Regular cardiac myocyte (primary cell): ENCODE data around the gene TBCD. TPM values are rescaled to one million over a fixed set of nuclear protein-coding genes. Genes with fewer than 3 reads are reported as not detected.

ENCODE experiments used
- total RNA-seq: library from RNA; depleted of rRNA; stranded (reverse); fragments of >200 nt; gene quantifications from 2 replicates; pipeline ENCODE4 v1.2.3, GENCODE V29; 2014

TBCD gene
- 18.6 and 25.3 TPM in 2 replicates for total RNA-seq

DNA sequence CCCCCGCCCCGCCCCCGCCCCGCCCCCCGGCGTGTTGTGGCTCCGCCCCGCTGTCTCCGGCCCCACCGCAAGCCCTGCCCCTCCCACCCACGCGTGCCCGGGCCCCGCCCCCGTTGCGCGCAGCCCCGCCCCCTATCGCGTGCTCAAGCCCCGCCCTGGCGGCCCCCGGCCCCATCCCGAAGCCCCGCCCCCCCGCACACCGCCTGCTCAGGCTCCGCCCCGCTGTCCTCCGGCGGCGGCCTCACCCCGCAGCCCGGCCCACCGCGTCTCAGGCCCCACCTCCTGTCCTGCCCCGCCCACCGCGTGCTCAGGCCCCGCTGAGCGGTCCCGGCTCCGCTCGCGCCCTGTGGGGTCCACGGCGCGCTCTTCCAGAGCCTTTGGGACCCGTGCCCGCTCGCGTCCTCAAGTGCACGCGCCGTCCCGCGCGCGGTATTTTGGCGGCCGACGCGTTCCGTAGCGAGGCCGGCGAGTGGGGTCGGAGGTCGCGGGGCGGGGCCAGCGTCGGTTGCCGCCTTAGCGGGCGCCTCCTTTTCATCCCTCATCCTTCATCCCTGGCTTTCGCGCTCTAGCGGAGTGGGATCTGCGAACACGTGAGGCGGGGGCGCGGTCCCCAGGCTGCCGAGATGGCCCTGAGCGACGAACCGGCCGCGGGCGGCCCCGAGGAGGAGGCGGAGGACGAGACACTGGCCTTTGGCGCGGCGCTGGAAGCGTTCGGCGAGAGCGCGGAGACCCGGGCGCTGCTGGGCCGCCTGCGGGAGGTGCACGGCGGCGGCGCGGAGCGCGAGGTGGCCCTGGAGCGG lies at the start of gene TBCD:
Gene TBCD, plus strand, starts transcription at position 495 of the 800 bp plus-strand sequence. Its CDS starts 129 bp downstream, at position 624.

DNA sequence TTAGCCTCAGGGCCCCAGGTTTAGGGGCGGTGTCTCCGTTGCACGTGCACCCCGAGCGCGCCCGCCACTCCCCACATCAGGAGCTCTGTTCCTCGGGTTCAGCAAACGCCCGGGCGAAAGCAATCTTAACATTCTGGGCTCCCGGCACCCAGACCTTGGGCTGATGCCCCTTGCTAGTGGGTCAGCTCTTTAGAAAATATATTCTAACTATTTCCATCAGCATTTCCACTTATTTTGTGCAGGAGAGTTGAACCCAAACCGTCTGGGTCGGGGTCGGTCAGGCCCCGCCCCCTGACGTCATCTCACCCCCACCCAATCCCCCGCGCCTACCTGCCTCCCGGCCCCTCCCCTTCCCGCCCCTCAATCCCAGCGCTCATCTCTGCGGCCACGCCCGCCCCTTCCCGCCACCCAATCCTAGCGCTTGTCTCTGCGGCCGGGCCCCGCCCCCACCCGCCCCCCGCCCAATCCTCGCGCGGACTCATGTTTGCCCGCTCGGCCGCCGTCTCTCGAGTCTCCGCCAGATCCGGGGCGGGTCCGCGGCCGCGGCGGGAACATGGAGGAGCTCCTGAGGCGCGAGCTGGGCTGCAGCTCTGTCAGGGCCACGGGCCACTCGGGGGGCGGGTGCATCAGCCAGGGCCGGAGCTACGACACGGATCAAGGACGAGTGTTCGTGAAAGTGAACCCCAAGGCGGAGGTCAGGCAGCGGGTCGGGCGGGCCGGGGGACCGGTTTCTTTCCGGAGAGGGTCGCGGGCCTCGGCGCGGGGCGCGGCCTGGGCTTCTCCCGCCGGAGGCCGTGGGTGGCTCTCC lies 35.5 kb upstream of the TBCD start, which contains the start of gene FN3KRP:
Gene FN3KRP, plus strand, starts transcription at position 504 of the 808 bp plus-strand sequence. Its CDS starts 50 bp downstream, at position 554.

DNA sequence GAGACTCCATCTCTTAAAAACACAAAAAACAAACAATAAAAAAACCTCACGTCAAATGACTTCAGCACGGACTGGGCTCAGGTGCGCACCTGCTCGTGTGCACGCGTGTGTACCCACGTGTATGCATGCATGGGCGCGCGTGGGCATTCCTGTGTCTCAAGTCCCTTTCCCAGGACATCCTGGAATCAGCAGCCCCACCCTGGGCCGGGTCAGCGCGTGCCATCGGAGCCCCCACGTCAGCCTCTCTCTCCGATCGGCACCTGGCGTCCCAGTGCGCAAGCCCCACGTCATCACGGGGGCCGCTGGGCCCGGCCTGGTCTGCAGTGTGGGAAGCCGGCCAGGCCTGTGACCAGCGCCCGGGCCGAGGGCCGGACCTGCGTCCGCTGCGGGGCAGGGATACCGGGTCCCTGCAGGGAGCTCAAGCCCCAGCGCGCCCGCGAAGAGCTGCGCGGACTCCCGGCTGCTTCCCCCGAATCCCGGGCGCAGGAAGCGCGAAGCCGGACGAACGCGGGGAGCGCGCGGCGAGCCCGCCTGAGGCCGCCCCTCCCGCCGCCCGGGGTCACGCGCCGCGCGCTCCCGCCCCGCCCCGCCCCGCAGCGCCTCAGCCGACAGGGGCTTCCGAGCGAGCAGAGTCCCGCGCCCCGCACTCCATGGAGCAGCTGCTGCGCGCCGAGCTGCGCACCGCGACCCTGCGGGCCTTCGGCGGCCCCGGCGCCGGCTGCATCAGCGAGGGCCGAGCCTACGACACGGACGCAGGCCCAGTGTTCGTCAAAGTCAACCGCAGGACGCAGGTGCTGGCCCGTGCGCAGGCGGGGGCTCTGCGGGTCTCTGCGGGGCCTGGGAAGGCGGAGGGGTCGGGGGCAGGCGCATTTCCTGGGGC lies 16.6 kb upstream of the TBCD start, which contains the start of gene FN3K:
Gene FN3K, plus strand, starts transcription at position 629 of the 880 bp plus-strand sequence. Its CDS starts 22 bp downstream, at position 651.

DNA sequence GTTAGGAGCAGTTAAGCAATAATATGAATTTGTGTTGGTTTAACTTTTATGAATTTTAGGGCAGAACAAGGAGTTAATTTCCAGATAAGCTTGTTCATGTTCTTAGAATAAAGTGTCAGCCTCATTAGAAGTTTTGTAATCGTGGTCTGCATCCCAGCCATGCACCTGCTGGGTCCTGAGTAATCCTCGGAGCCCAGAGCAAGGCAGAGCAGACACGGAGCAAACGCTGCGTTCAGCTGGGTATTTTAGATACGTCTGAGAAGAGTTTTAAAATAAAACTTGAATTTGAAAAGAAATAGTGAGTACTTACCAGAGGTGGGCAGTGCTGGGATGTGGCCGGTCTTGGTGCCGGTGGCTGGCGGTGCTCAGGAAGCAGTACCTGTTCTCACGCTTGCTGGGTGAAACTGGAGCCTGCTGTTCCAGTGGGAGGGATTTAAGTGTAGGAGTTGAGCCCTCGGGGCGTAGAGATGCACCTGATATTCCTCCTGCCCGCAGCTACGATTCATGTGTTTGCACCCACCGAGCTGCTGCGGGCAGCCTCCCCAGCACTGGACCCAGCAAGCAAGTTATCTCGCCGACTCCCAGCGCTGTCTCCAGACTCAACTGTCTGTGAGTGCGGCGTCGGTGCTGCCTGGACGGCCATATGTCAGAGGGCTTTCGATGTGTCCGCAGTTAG lies 87.9 kb downstream of the TBCD start, which contains the start of gene ZNF750:
Gene ZNF750, minus strand, starts transcription at position 406 of the 676 bp plus-strand sequence. CDS start 7,568 bp downstream, outside the sequence.

Other genes with a start within 250 kb of the TBCD start
- 21.1 and 24.0 TPM in 2 replicates for gene FOXK2, start 232.3 kb upstream of the TBCD start, total RNA-seq
- gene WDR45B, start 103.6 kb upstream of the TBCD start, total RNA-seq = 59.6 and 72.2 TPM in 2 replicates
- gene RAB40B, start 53.4 kb upstream of the TBCD start, total RNA-seq = 6.8 and 7.9 TPM in 2 replicates
- gene FN3KRP, start 35.4 kb upstream of the TBCD start, total RNA-seq = 12.7 and 35.7 TPM in 2 replicates
- gene FN3K, start 16.4 kb upstream of the TBCD start, total RNA-seq = 1.5 and 10.4 TPM in 2 replicates
- not detected in 2 replicates for gene ZNF750, start 88.0 kb downstream of the TBCD start, total RNA-seq